ENCODE results near the gene TMPRSS12. TPM values are rescaled to one million over a fixed set of nuclear protein-coding genes. Genes with fewer than 3 reads are reported as not detected.
"Not testable (repeated sequence)": the region's sequence is repeated elsewhere in the genome, so short reads cannot be mapped to it uniquely, and the experiment has no call there.

TMPRSS12 gene
- total RNA-seq (2022), result not detected in 2 replicates
- percentile 9 among the genes with signal in this experiment for Bru-seq, nascent RNA
- percentile 10 among the genes with signal in this experiment for BruChase-seq, experiment 1, labeled RNA remaining after a 6-hour chase
- BruChase-seq, experiment 2, labeled RNA remaining after a 2-hour chase, result percentile 10 among the genes with signal in this experiment
- long read RNA-seq, result 0 reads

GRCh38 chr12:50842637-50843493, at the start of gene TMPRSS12:
Gene TMPRSS12 (plus strand): TSS chr12:50842926. CDS start chr12:50842965, 39 bp downstream.
- no peaks in the 10 kb centered on the region for H3K4me1 Mint-ChIP-seq (ENCODE audit: low read depth, unreplicated experiment)
- peak; percentile 48 for DNase-seq
- no peak for TF ChIP-seq CTCF (IDR thresholded peaks at IDR 0.05; ENCODE audit: unreplicated experiment)
- intact Hi-C loops (cut with micrococcal nuclease; ENCODE audit: unreplicated experiment), result no loop called here
- CTCF ChIA-PET, result no interaction called here
- no peaks in the 10 kb centered on the region for H3K36me3 Mint-ChIP-seq (ENCODE audit: insufficient read depth, unreplicated experiment)
- H3K4me3 Mint-ChIP-seq (ENCODE audit: low read depth, unreplicated experiment), result peak within 1 kb of the TSS; percentile 61
- H3K27me3 Mint-ChIP-seq (ENCODE audit: unreplicated experiment), result no peaks in the 10 kb centered on the region
- H3K9me3 Mint-ChIP-seq (ENCODE audit: low read depth, unreplicated experiment), result no peaks in the 10 kb centered on the region
- no peak within 1 kb of the TSS for H3K27ac Mint-ChIP-seq (ENCODE audit: unreplicated experiment)
- BruUV-seq (replicated peaks), result no TSS peak

GRCh38 chr12:50799908-50800307, 42.8 kb upstream of the TMPRSS12 start:
- no TSS peak for BruUV-seq (replicated peaks)
- H3K36me3 Mint-ChIP-seq (ENCODE audit: insufficient read depth, unreplicated experiment), result peaks cover 20% of the 10 kb centered on the region
- no peak for TF ChIP-seq CTCF (IDR thresholded peaks at IDR 0.05; ENCODE audit: unreplicated experiment)
- intact Hi-C loops (cut with micrococcal nuclease; ENCODE audit: unreplicated experiment), result no loop called here
- CTCF ChIA-PET, result no interaction called here
- no peaks in the 10 kb centered on the region for H3K4me1 Mint-ChIP-seq (ENCODE audit: low read depth, unreplicated experiment)
- H3K27me3 Mint-ChIP-seq (ENCODE audit: unreplicated experiment), result no peaks in the 10 kb centered on the region
- H3K4me3 Mint-ChIP-seq (ENCODE audit: low read depth, unreplicated experiment), result no peak overlapping the region
- H3K9me3 Mint-ChIP-seq (ENCODE audit: low read depth, unreplicated experiment), result peaks cover 4% of the 10 kb centered on the region
- no peak for DNase-seq
- H3K27ac Mint-ChIP-seq (ENCODE audit: unreplicated experiment), result no peak overlapping the region

GRCh38 chr12:50803230-50803875, 39.4 kb upstream of the TMPRSS12 start:
- CTCF ChIA-PET, result no interaction called here
- TF ChIP-seq CTCF (IDR thresholded peaks at IDR 0.05; ENCODE audit: unreplicated experiment), result no peak
- no TSS peak for BruUV-seq (replicated peaks)

GRCh38 chr12:50806176-50806575, 36.5 kb upstream of the TMPRSS12 start:
- no peak for TF ChIP-seq CTCF (IDR thresholded peaks at IDR 0.05; ENCODE audit: unreplicated experiment)
- intact Hi-C loops (cut with micrococcal nuclease; ENCODE audit: unreplicated experiment), result no loop called here
- H3K27me3 Mint-ChIP-seq (ENCODE audit: unreplicated experiment), result no peaks in the 10 kb centered on the region
- CTCF ChIA-PET, result no interaction called here
- no peaks in the 10 kb centered on the region for H3K4me1 Mint-ChIP-seq (ENCODE audit: low read depth, unreplicated experiment)
- BruUV-seq (replicated peaks), result no TSS peak
- peaks cover 14% of the 10 kb centered on the region for H3K36me3 Mint-ChIP-seq (ENCODE audit: insufficient read depth, unreplicated experiment)
- no peak overlapping the region for H3K27ac Mint-ChIP-seq (ENCODE audit: unreplicated experiment)
- no peak for DNase-seq
- H3K9me3 Mint-ChIP-seq (ENCODE audit: low read depth, unreplicated experiment), result no peaks in the 10 kb centered on the region
- no peak overlapping the region for H3K4me3 Mint-ChIP-seq (ENCODE audit: low read depth, unreplicated experiment)

More at GRCh38 chr12:50803230-50803875, 39.4 kb upstream of the TMPRSS12 start:
- H3K27ac Mint-ChIP-seq (ENCODE audit: unreplicated experiment), result no peak overlapping the region
- H3K36me3 Mint-ChIP-seq (ENCODE audit: insufficient read depth, unreplicated experiment), result peaks cover 18% of the 10 kb centered on the region
- no peak overlapping the region for H3K4me3 Mint-ChIP-seq (ENCODE audit: low read depth, unreplicated experiment)
- DNase-seq, result no peak
- no peaks in the 10 kb centered on the region for H3K9me3 Mint-ChIP-seq (ENCODE audit: low read depth, unreplicated experiment)
- H3K27me3 Mint-ChIP-seq (ENCODE audit: unreplicated experiment), result no peaks in the 10 kb centered on the region
- H3K4me1 Mint-ChIP-seq (ENCODE audit: low read depth, unreplicated experiment), result no peaks in the 10 kb centered on the region
- intact Hi-C loops (cut with micrococcal nuclease; ENCODE audit: unreplicated experiment), result no loop called here

- CTCF ChIA-PET; H3K27ac Mint-ChIP-seq (ENCODE audit: unreplicated experiment); H3K4me1 Mint-ChIP-seq (ENCODE audit: low read depth, unreplicated experiment); DNase-seq; H3K27me3 Mint-ChIP-seq (ENCODE audit: unreplicated experiment); BruUV-seq (replicated peaks); intact Hi-C loops (cut with micrococcal nuclease; ENCODE audit: unreplicated experiment); H3K4me3 Mint-ChIP-seq (ENCODE audit: low read depth, unreplicated experiment); H3K9me3 Mint-ChIP-seq (ENCODE audit: low read depth, unreplicated experiment): not testable (repeated sequence)
- H3K36me3 Mint-ChIP-seq (ENCODE audit: insufficient read depth, unreplicated experiment), result peaks cover 13% of the 10 kb centered on the region
Observed at GRCh38 chr12:50809131-50809530, 33.6 kb upstream of the TMPRSS12 start.

- H3K4me3 Mint-ChIP-seq (ENCODE audit: low read depth, unreplicated experiment); H3K27me3 Mint-ChIP-seq (ENCODE audit: unreplicated experiment); CTCF ChIA-PET; H3K9me3 Mint-ChIP-seq (ENCODE audit: low read depth, unreplicated experiment); H3K4me1 Mint-ChIP-seq (ENCODE audit: low read depth, unreplicated experiment); DNase-seq; H3K27ac Mint-ChIP-seq (ENCODE audit: unreplicated experiment); intact Hi-C loops (cut with micrococcal nuclease; ENCODE audit: unreplicated experiment); BruUV-seq (replicated peaks): not testable (repeated sequence)
- peaks cover 19% of the 10 kb centered on the region for H3K36me3 Mint-ChIP-seq (ENCODE audit: insufficient read depth, unreplicated experiment)
Observed at GRCh38 chr12:50814921-50815320, 27.8 kb upstream of the TMPRSS12 start.
